IMR-90 (cell line): ENCODE results near the gene NCKIPSD. TPM values are rescaled to one million over a fixed set of nuclear protein-coding genes. Genes with fewer than 3 reads are reported as not detected.

Source experiments
- ATAC-seq: fragments of 200-7000 bp; cut with Tn5 transposase; 2 replicates; pipeline ENCODE4 v1.9.1; 2020; ENCODE audit warnings: low read depth, mild to moderate bottlenecking, moderate library complexity
- BruUV-seq: library from RNA; stranded (reverse); fragments of 400-500 nt; replicated peaks from 2 replicates; lab custom pipeline; 2021; lab: Mats Ljungman, UMichigan
- CTCF ChIA-PET: fragments of 300-600 bp; formaldehyde crosslinking; extraction: SDS; loops from one replicate; lab custom pipeline; 2021; ENCODE audit warnings: antibody characterized with exemption; lab: Yijun Ruan, JAX
- POLR2A ChIA-PET: fragments of 300-600 bp; sonication (Branson Sonifier 250); formaldehyde crosslinking; loops from one replicate; lab custom pipeline; 2022; ENCODE audit warnings: antibody characterized with exemption; ENCODE audit not compliant: unreplicated experiment; lab: Charles Lee
- DNase-seq: peaks from one replicate; pipeline ENCODE4 v3.0.0; 2013
- H2AFZ ChIP-seq: replicated peaks from 2 replicates; pipeline ENCODE3; 2013; ENCODE audit warnings: low read length, mild to moderate bottlenecking; ENCODE audit not compliant: poor library complexity
- H2AK5ac ChIP-seq: 2 replicates; pipeline ENCODE4 v1.6.1; 2013; ENCODE audit warnings: low read depth, low read length, inconsistent platforms
- H2AK9ac ChIP-seq: replicated peaks from 2 replicates; pipeline ENCODE3; 2013; ENCODE audit warnings: mild to moderate bottlenecking, low read depth, low read length, moderate library complexity; ENCODE audit not compliant: poor library complexity
- H2BK120ac ChIP-seq: 2 replicates; pipeline ENCODE4 v1.6.1; 2013; ENCODE audit warnings: low read depth, low read length, inconsistent platforms
- H2BK15ac ChIP-seq: 3 replicates; pipeline ENCODE4 v1.6.1; 2013; ENCODE audit warnings: low read depth, low read length, inconsistent platforms
- H2BK20ac ChIP-seq: 2 replicates; pipeline ENCODE4 v1.6.1; 2013; ENCODE audit warnings: low read depth, mild to moderate bottlenecking, inconsistent platforms, low read length, moderate library complexity
- H2BK5ac ChIP-seq: 2 replicates; pipeline ENCODE4 v1.6.1; 2013; ENCODE audit warnings: mild to moderate bottlenecking, low read depth, low read length, inconsistent platforms; ENCODE audit not compliant: poor library complexity, severe bottlenecking
- H3K14ac ChIP-seq: replicated peaks from 2 replicates; pipeline ENCODE4 v1.6.1; 2013; ENCODE audit warnings: low read depth, low read length, inconsistent platforms
- H3K18ac ChIP-seq: 2 replicates; pipeline ENCODE4 v1.6.1; 2013; ENCODE audit warnings: low read depth, low read length, control low read depth
- H3K23ac ChIP-seq: 2 replicates; pipeline ENCODE4 v1.6.1; 2013; ENCODE audit warnings: low read depth, low read length, inconsistent platforms
- H3K27ac ChIP-seq: 2 replicates; pipeline ENCODE4 v1.5.1; 2013; ENCODE audit warnings: mild to moderate bottlenecking, control low read depth, low read length; ENCODE audit not compliant: insufficient read depth
- H3K27me3 ChIP-seq: 2 replicates; pipeline ENCODE4 v1.6.1; 2013; ENCODE audit warnings: low read length; ENCODE audit not compliant: control insufficient read depth, insufficient read depth
- H3K36me3 ChIP-seq: 2 replicates; pipeline ENCODE4 v1.6.1; 2013; ENCODE audit warnings: low read length, mixed read lengths; ENCODE audit not compliant: control insufficient read depth, insufficient read depth
- H3K4ac ChIP-seq: 2 replicates; pipeline ENCODE4 v1.6.1; 2013; ENCODE audit warnings: low read depth, low read length, inconsistent platforms
- H3K4me1 ChIP-seq: 2 replicates; pipeline ENCODE4 v1.6.1; 2013; ENCODE audit warnings: low read length, mixed read lengths; ENCODE audit not compliant: control insufficient read depth, insufficient read depth
- H3K4me2 ChIP-seq: 2 replicates; pipeline ENCODE4 v1.6.1; 2013; ENCODE audit warnings: low read depth, mild to moderate bottlenecking, control low read depth, low read length, moderate library complexity
- H3K4me3 ChIP-seq: 2 replicates; pipeline ENCODE4 v1.5.1; 2013; ENCODE audit warnings: low read depth, mild to moderate bottlenecking, control low read depth, low read length, moderate library complexity; ENCODE audit not compliant: insufficient read depth
- H3K56ac ChIP-seq: 2 replicates; pipeline ENCODE4 v1.6.1; 2013; ENCODE audit warnings: low read length, inconsistent platforms; ENCODE audit not compliant: insufficient read depth; ENCODE audit errors: extremely low read depth
- H3K79me1 ChIP-seq, 2 experiments: 2 replicates each; pipeline ENCODE4 v1.6.1; 2013; ENCODE audit warnings: low read length in 2 of 2, inconsistent platforms in 1 of 2, low read depth in 1 of 2
- H3K9ac ChIP-seq: 2 replicates; pipeline ENCODE4 v1.6.1; 2013; ENCODE audit warnings: low read depth, low read length, control low read depth
- H3K9me1 ChIP-seq: 2 replicates; pipeline ENCODE4 v1.6.1; 2013; ENCODE audit warnings: low read length, inconsistent platforms; ENCODE audit not compliant: insufficient read depth
- H3K9me3 ChIP-seq: 2 replicates; pipeline ENCODE4 v1.6.1; 2013; ENCODE audit warnings: low read length; ENCODE audit not compliant: control insufficient read depth, insufficient read depth
- H4K20me1 ChIP-seq: 2 replicates; pipeline ENCODE4 v1.6.1; 2013; ENCODE audit warnings: low read length, inconsistent platforms; ENCODE audit not compliant: insufficient read depth
- H4K5ac ChIP-seq: 2 replicates; pipeline ENCODE4 v1.6.1; 2013; ENCODE audit warnings: mild to moderate bottlenecking, low read depth, low read length, control low read depth
- H4K8ac ChIP-seq, 2 experiments: 2 replicates each; pipeline ENCODE4 v1.6.1; 2013; ENCODE audit warnings: low read depth in 2 of 2, low read length in 2 of 2, control low read depth in 1 of 2, inconsistent platforms in 1 of 2
- H4K91ac ChIP-seq: 2 replicates; pipeline ENCODE4 v1.6.1; 2013; ENCODE audit warnings: low read depth, low read length, inconsistent platforms; ENCODE audit not compliant: insufficient read depth
- BHLHE40 ChIP-seq: fragments of 150-350 bp; IDR thresholded peaks from 2 replicates; pipeline ENCODE4 v1.6.1; 2016; ENCODE audit warnings: mild to moderate bottlenecking, low read depth, low read length
- NFE2L2 ChIP-seq: fragments of 150-350 bp; IDR thresholded peaks from 2 replicates; pipeline ENCODE4 v1.6.1; 2016; ENCODE audit warnings: low read depth, mild to moderate bottlenecking, low read length
- WGBS, 2 experiments: methylation state at CpG; one replicate each; pipeline versions ENCODE4 v1.1.5 to v1.1.7; 2013; ENCODE audit warnings: missing lambda C conversion rate in 2 of 2; ENCODE audit not compliant: insufficient read length in 1 of 2; ENCODE audit errors: extremely low coverage in 2 of 2; 5-methylcytosine and 5-hydroxymethylcytosine counted together
- dilution Hi-C: fragments of 300-500 bp; cut with HindIII; formaldehyde crosslinking; loops from one replicate; pipeline ENCODE4 v1.14.3; 2018; ENCODE audit warnings: low sequenced_read_pairs; ENCODE audit not compliant: unreplicated experiment
- in situ Hi-C: fragments of 300-500 bp; cut with MboI; formaldehyde crosslinking; loops from 3 replicates; pipeline ENCODE4 v1.14.3; 2019; ENCODE audit warnings: low sequenced_read_pairs, inconsistent platforms, mixed read lengths
- intact Hi-C: fragments of 100-400 bp; cut with micrococcal nuclease; formaldehyde crosslinking; loops from 2 replicates; pipeline ENCODE4 v1.10.0; 2022
- polyA plus RNA-seq, 3 experiments: library from polyadenylated mRNA; depleted of rRNA; stranded (reverse); fragments of >200 nt; gene quantifications; 2 replicates each; pipeline ENCODE4 v1.2.3, GENCODE V29; 2012; ENCODE audit warnings: low replicate concordance in 1 of 3
- total RNA-seq: library from RNA; depleted of rRNA; stranded (reverse); fragments of >200 nt; gene quantifications from 2 replicates; pipeline ENCODE4 v1.2.3, GENCODE V29; 2012

The NCKIPSD gene
- total and polyA plus RNA-seq, 2 of the 4 experiments (the other 2 are of a cell fraction) = 21.0 to 38.3 TPM

GRCh38 chr3:48636149-48636655 lies 49.5 kb downstream of the NCKIPSD start:
- DNase-seq (no peak), ATAC-seq (no peak)
- dilution Hi-C loops (no loop called here), intact Hi-C loops (loop anchor here (10.0 kb wide), 1 partner anchor 191 kb away; the partner anchor contains the start of genes ATRIP, CCDC51 and TMA7), in situ Hi-C loops (no loop called here)
- H3K27ac ChIP-seq = peak overlapping the region; percentile 77
- H4K5ac ChIP-seq = peak overlapping the region; percentile 14; the same call in 1 of the 2 replicates
- TF ChIP-seq NFE2L2 (no peak), BHLHE40 (no peak)
- H2BK5ac ChIP-seq = peak overlapping the region; percentile 71
- H3K9me1 ChIP-seq = peaks cover 8% of the 10 kb centered on the region
- peak overlapping the region; percentile 100 for H2AFZ ChIP-seq
- H4K91ac ChIP-seq = peak overlapping the region; percentile 90
- 0 out of 2 replicates have a peak overlapping the region, but pooled peaks have one; percentile 23 for H2BK20ac ChIP-seq
- H3K79me1 ChIP-seq = peaks cover 42 to 56% of the 10 kb centered on the region in 2 experiments; a peak in 3 of 4 replicates
- H3K14ac ChIP-seq = peak overlapping the region; percentile 92
- H3K4me3 ChIP-seq = peak overlapping the region; percentile 83
- ChIA-PET POLR2A (interaction anchor here (0.6 kb wide), 1 partner anchor 100 kb away, joined by 3 read pairs; no protein-coding TSS in a partner anchor), CTCF (interaction anchor here (0.6 to 2.2 kb wide), 12 partner anchors 10 to 196 kb away, joined by 3 to 6 read pairs (median 3); partner anchors contain the start of genes CCDC51, CELSR3, PFKFB4 and TMA7)
- H3K18ac ChIP-seq = peak overlapping the region; percentile 5; the same call in 1 of the 2 replicates
- H3K4me2 ChIP-seq = peak overlapping the region; percentile 81
- peaks cover 36% of the 10 kb centered on the region for H4K20me1 ChIP-seq
- H3K23ac ChIP-seq = peak overlapping the region; percentile 66
- no peaks in the 10 kb centered on the region for H3K27me3 ChIP-seq
- peak overlapping the region; percentile 73 for H3K4ac ChIP-seq
- H3K9me3 ChIP-seq = no peaks in the 10 kb centered on the region
- H4K8ac ChIP-seq = peak overlapping the region; percentile 71 to 82
- peak overlapping the region; percentile 59 for H3K9ac ChIP-seq
- peaks cover 30% of the 10 kb centered on the region for H3K36me3 ChIP-seq
- no TSS peak for BruUV-seq
- H2AK5ac ChIP-seq = peak overlapping the region; percentile 87
- no CpG with 5 or more reads among the region's 10 CpGs for WGBS, 2 experiments
- H2BK15ac ChIP-seq = peak overlapping the region; percentile 61; the same call in 1 of the 3 replicates
- peak overlapping the region; percentile 39; the same call in 1 of the 2 replicates for H3K56ac ChIP-seq
- H2BK120ac ChIP-seq = peak overlapping the region; percentile 74
- peak overlapping the region; percentile 99 for H2AK9ac ChIP-seq
- peaks cover 18% of the 10 kb centered on the region for H3K4me1 ChIP-seq
